ENCODE data around the gene SCGB1D2.
"Not testable (repeated sequence)": the region's sequence is repeated elsewhere in the genome, so short reads cannot be mapped to it uniquely, and the experiment has no call there.

SCGB1D2 gene

DNA sequence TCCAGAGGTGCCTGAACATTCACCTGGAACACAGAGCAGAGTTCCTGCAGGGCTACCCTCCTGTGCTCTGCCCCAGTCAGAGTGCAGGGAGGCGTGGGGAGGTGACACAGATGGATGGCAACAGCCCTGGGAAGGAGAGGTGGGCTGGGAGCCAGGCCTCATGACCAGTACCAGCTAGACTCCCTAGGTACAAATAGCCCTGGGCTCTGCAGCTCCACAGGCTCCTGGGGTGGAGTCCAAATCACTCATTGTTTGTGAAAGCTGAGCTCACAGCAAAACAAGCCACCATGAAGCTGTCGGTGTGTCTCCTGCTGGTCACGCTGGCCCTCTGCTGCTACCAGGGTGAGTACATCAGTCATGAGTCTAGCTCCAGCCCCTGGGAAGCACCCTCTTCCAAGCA lies at the start of gene SCGB1D2:
SCGB1D2 (plus strand) TSS at position 219 of the 400 bp plus-strand sequence; CDS start at position 288, 69 bp downstream.
- no CpG with 5 or more reads among the region's 3 CpGs for WGBS (ENCODE audit: insufficient coverage, insufficient read length)
- H3K27me3 ChIP-seq (ENCODE audit: control insufficient read depth, insufficient read depth, low read length) = no peaks in the 10 kb centered on the region
- H3K27ac ChIP-seq (ENCODE audit: low read length) = no peak within 1 kb of the TSS
- H3K4me3 ChIP-seq (ENCODE audit: low read length) = no peak within 1 kb of the TSS
- H3K36me3 ChIP-seq (ENCODE audit: control insufficient read depth, insufficient read depth, low read length) = no peaks in the 10 kb centered on the region
- H3K9me3 ChIP-seq (ENCODE audit: control insufficient read depth, insufficient read depth, low read length) = no peaks in the 10 kb centered on the region
- no peak for DNase-seq (ENCODE audit: low read depth, low spot score)
- H3K4me1 ChIP-seq (ENCODE audit: control insufficient read depth, insufficient read depth, low read length) = no peaks in the 10 kb centered on the region; the same call in 1 of the 2 replicates

DNA sequence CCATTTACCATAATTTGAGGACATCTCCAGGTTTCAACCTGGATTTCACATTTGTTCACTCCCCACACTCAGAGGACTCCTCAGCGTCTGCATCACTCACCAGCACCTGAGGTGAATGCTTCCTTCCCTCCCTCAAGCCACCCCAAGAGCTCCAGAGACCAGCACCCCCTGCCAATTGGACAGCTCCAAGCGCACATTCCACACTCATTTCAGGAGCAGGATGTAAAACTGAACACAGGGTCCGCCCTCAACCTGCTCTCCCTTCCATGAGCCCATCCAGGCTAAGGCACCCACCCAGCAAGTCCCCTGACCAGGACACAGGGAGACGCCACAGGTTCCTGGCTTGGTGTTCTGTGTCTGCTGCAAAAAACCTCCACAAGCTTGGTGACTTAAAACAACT lies 48.1 kb upstream of the SCGB1D2 start:
- H3K9me3 ChIP-seq (ENCODE audit: control insufficient read depth, insufficient read depth, low read length) = no peaks in the 10 kb centered on the region
- H3K27ac ChIP-seq (ENCODE audit: low read length) = no peak overlapping the region
- no peak for DNase-seq (ENCODE audit: low read depth, low spot score)
- no peak overlapping the region for H3K4me3 ChIP-seq (ENCODE audit: low read length)
- no CpG with 5 or more reads among the region's 4 CpGs for WGBS (ENCODE audit: insufficient coverage, insufficient read length)
- H3K4me1 ChIP-seq (ENCODE audit: control insufficient read depth, insufficient read depth, low read length) = 0 out of 2 replicates have a peak, but pooled peaks cover 2% of the 10 kb centered on the region
- no peaks in the 10 kb centered on the region for H3K27me3 ChIP-seq (ENCODE audit: control insufficient read depth, insufficient read depth, low read length)
- no peaks in the 10 kb centered on the region for H3K36me3 ChIP-seq (ENCODE audit: control insufficient read depth, insufficient read depth, low read length)

DNA sequence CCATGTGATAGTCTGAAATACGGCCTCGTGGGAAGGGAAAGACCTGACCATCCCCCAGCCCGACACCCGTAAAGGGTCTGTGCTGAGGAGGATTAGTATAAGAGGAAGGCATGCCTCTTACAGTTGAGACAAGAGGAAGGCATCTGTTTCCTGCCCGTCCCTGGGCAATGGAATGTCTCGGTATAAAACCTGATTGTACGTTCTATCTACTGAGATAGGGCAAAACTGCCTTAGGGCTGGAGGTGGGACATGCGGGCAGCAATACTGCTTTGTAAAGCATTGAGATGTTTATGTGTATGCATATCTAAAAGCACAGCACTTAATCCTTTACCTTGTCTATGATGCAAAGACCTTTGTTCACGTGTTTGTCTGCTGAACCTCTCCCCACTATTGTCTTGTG lies 47.0 kb upstream of the SCGB1D2 start:
- DNase-seq (ENCODE audit: low read depth, low spot score); H3K36me3 ChIP-seq (ENCODE audit: control insufficient read depth, insufficient read depth, low read length); H3K9me3 ChIP-seq (ENCODE audit: control insufficient read depth, insufficient read depth, low read length); H3K4me1 ChIP-seq (ENCODE audit: control insufficient read depth, insufficient read depth, low read length); H3K27ac ChIP-seq (ENCODE audit: low read length); H3K4me3 ChIP-seq (ENCODE audit: low read length); H3K27me3 ChIP-seq (ENCODE audit: control insufficient read depth, insufficient read depth, low read length): not testable (repeated sequence)
- no CpG with 5 or more reads among the region's 9 CpGs for WGBS (ENCODE audit: insufficient coverage, insufficient read length)

GRCh38 chr11:62195945-62196344 lies 46.1 kb upstream of the SCGB1D2 start:
- no peak overlapping the region for H3K27ac ChIP-seq (ENCODE audit: low read length)
- H3K4me3 ChIP-seq (ENCODE audit: low read length) = no peak overlapping the region
- no CpG with 5 or more reads among the region's 7 CpGs for WGBS (ENCODE audit: insufficient coverage, insufficient read length)
- no peak for DNase-seq (ENCODE audit: low read depth, low spot score)
- H3K9me3 ChIP-seq (ENCODE audit: control insufficient read depth, insufficient read depth, low read length) = no peaks in the 10 kb centered on the region
- 0 out of 2 replicates have a peak, but pooled peaks cover 2% of the 10 kb centered on the region for H3K4me1 ChIP-seq (ENCODE audit: control insufficient read depth, insufficient read depth, low read length)
- no peaks in the 10 kb centered on the region for H3K36me3 ChIP-seq (ENCODE audit: control insufficient read depth, insufficient read depth, low read length)
- H3K27me3 ChIP-seq (ENCODE audit: control insufficient read depth, insufficient read depth, low read length) = no peaks in the 10 kb centered on the region

DNA sequence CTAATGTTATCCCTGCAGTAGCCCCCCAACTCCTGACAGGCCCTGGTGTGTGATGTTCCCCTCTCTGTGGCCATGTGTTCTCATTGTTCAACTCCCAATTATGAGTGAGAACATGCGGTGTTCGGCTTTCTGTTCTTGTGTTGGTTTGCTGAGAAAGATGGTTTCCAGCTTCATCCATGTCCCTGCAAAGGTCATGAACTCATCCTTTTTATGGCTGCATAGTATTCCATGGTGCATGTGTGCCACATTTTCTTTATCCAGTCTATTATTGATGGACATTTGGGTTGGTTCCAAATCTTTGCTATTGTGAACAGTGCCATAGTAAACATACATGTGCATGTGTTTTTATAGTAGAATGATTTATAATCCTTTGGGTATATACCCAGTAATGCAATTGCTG lies 44.6 kb upstream of the SCGB1D2 start:
- not testable (repeated sequence) for H3K9me3 ChIP-seq (ENCODE audit: control insufficient read depth, insufficient read depth, low read length); H3K4me1 ChIP-seq (ENCODE audit: control insufficient read depth, insufficient read depth, low read length); DNase-seq (ENCODE audit: low read depth, low spot score); H3K27me3 ChIP-seq (ENCODE audit: control insufficient read depth, insufficient read depth, low read length); H3K36me3 ChIP-seq (ENCODE audit: control insufficient read depth, insufficient read depth, low read length); H3K4me3 ChIP-seq (ENCODE audit: low read length); H3K27ac ChIP-seq (ENCODE audit: low read length)
- WGBS (ENCODE audit: insufficient coverage, insufficient read length) = no CpG with 5 or more reads among the region's 2 CpGs

GRCh38 chr11:62201376-62201775 lies 40.7 kb upstream of the SCGB1D2 start:
- Histone ChIP-seq H3K4me1 (ENCODE audit: control insufficient read depth, insufficient read depth, low read length) (no peaks in the 10 kb centered on the region), H3K27ac (ENCODE audit: low read length) (no peak overlapping the region), H3K4me3 (ENCODE audit: low read length) (no peak overlapping the region), H3K27me3 (ENCODE audit: control insufficient read depth, insufficient read depth, low read length) (no peaks in the 10 kb centered on the region), H3K9me3 (ENCODE audit: control insufficient read depth, insufficient read depth, low read length) (no peaks in the 10 kb centered on the region), H3K36me3 (ENCODE audit: control insufficient read depth, insufficient read depth, low read length) (no peaks in the 10 kb centered on the region)
- no CpG with 5 or more reads among the region's 2 CpGs for WGBS (ENCODE audit: insufficient coverage, insufficient read length)
- no peak for DNase-seq (ENCODE audit: low read depth, low spot score)

DNA sequence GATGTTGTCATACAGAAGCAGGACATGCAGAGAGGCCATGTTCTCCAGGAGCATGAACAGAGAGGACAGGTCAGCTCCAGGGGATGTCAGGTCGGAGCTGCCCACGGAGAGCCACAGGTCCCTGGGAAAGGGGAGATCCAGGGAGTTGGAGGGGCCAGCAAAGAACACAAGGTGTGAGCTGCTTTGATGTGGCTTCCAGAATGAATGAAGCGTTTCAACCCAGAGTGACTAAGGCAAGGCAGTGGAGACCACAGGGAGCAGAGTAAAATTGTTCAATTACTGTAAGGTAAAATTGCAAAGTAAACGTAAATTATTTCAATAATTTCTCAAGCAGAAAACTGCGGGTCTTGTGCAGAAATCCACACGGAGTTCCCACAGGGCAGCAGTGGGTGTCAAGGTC lies 39.1 kb upstream of the SCGB1D2 start:
- Histone ChIP-seq H3K36me3 (ENCODE audit: control insufficient read depth, insufficient read depth, low read length) (no peaks in the 10 kb centered on the region), H3K27ac (ENCODE audit: low read length) (no peak overlapping the region), H3K27me3 (ENCODE audit: control insufficient read depth, insufficient read depth, low read length) (no peaks in the 10 kb centered on the region), H3K9me3 (ENCODE audit: control insufficient read depth, insufficient read depth, low read length) (no peaks in the 10 kb centered on the region), H3K4me3 (ENCODE audit: low read length) (no peak overlapping the region), H3K4me1 (ENCODE audit: control insufficient read depth, insufficient read depth, low read length) (no peaks in the 10 kb centered on the region)
- DNase-seq (ENCODE audit: low read depth, low spot score) = no peak
- no CpG with 5 or more reads among the region's 6 CpGs for WGBS (ENCODE audit: insufficient coverage, insufficient read length)

GRCh38 chr11:62204430-62204829 lies 37.6 kb upstream of the SCGB1D2 start:
- no peaks in the 10 kb centered on the region for H3K9me3 ChIP-seq (ENCODE audit: control insufficient read depth, insufficient read depth, low read length)
- H3K4me1 ChIP-seq (ENCODE audit: control insufficient read depth, insufficient read depth, low read length) = no peaks in the 10 kb centered on the region
- H3K4me3 ChIP-seq (ENCODE audit: low read length) = no peak overlapping the region
- H3K27me3 ChIP-seq (ENCODE audit: control insufficient read depth, insufficient read depth, low read length) = no peaks in the 10 kb centered on the region
- no CpG with 5 or more reads among the region's 5 CpGs for WGBS (ENCODE audit: insufficient coverage, insufficient read length)
- no peaks in the 10 kb centered on the region for H3K36me3 ChIP-seq (ENCODE audit: control insufficient read depth, insufficient read depth, low read length)
- H3K27ac ChIP-seq (ENCODE audit: low read length) = no peak overlapping the region
- no peak for DNase-seq (ENCODE audit: low read depth, low spot score)

- H3K9me3 ChIP-seq (ENCODE audit: control insufficient read depth, insufficient read depth, low read length) = no peaks in the 10 kb centered on the region
- H3K27ac ChIP-seq (ENCODE audit: low read length) = no peak overlapping the region
- WGBS (ENCODE audit: insufficient coverage, insufficient read length) = no CpG with 5 or more reads among the region's 7 CpGs
- no peak for DNase-seq (ENCODE audit: low read depth, low spot score)
- H3K4me3 ChIP-seq (ENCODE audit: low read length) = no peak overlapping the region
- no peaks in the 10 kb centered on the region for H3K36me3 ChIP-seq (ENCODE audit: control insufficient read depth, insufficient read depth, low read length)
- H3K27me3 ChIP-seq (ENCODE audit: control insufficient read depth, insufficient read depth, low read length) = no peaks in the 10 kb centered on the region
- H3K4me1 ChIP-seq (ENCODE audit: control insufficient read depth, insufficient read depth, low read length) = no peaks in the 10 kb centered on the region
These were observed 36.6 kb upstream of the SCGB1D2 start for GRCh38 chr11:62205441-62205840.

GRCh38 chr11:62206276-62207066 lies 35.6 kb upstream of the SCGB1D2 start:
- H3K4me1 ChIP-seq (ENCODE audit: control insufficient read depth, insufficient read depth, low read length); H3K36me3 ChIP-seq (ENCODE audit: control insufficient read depth, insufficient read depth, low read length); DNase-seq (ENCODE audit: low read depth, low spot score); H3K27me3 ChIP-seq (ENCODE audit: control insufficient read depth, insufficient read depth, low read length); H3K27ac ChIP-seq (ENCODE audit: low read length); H3K4me3 ChIP-seq (ENCODE audit: low read length); H3K9me3 ChIP-seq (ENCODE audit: control insufficient read depth, insufficient read depth, low read length): not testable (repeated sequence)
- no CpG with 5 or more reads among the region's 12 CpGs for WGBS (ENCODE audit: insufficient coverage, insufficient read length)

DNA sequence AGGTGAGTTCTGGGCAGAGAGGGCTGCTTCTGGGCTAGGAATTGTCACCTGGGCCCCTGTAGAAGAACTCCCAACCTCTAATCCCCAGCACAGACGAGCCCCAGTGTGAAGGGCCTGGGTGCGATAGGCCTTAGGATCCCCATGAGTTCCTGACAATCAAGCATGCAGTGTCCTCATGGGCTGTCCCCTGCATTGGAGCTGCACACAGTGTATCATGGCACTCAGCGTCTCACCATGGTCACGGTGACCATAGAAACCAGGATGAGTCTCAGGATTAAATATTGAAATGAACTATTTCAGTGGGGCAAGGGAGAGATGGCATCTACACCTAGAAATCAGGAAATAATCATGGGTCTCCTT lies 33.3 kb upstream of the SCGB1D2 start:
- WGBS (ENCODE audit: insufficient coverage, insufficient read length) = no CpG with 5 or more reads among the region's 4 CpGs
- no peaks in the 10 kb centered on the region for H3K4me1 ChIP-seq (ENCODE audit: control insufficient read depth, insufficient read depth, low read length)
- no peaks in the 10 kb centered on the region for H3K27me3 ChIP-seq (ENCODE audit: control insufficient read depth, insufficient read depth, low read length)
- no peak overlapping the region for H3K27ac ChIP-seq (ENCODE audit: low read length)
- no peak overlapping the region for H3K4me3 ChIP-seq (ENCODE audit: low read length)
- no peaks in the 10 kb centered on the region for H3K9me3 ChIP-seq (ENCODE audit: control insufficient read depth, insufficient read depth, low read length)
- DNase-seq (ENCODE audit: low read depth, low spot score) = no peak
- no peaks in the 10 kb centered on the region for H3K36me3 ChIP-seq (ENCODE audit: control insufficient read depth, insufficient read depth, low read length)

Data from iPS DF 6.9 (cell line).